ENCODE data around the gene RPL19.

RPL19 gene

GRCh38 chr17:39200070-39200879 lies at the start of gene RPL19:
Gene RPL19 (plus strand): TSS chr17:39200283. CDS start chr17:39200345, 62 bp downstream.
- TF ChIP-seq EZH2phosphoT487 (IDR thresholded peaks at IDR 0.05; ENCODE audit: low read depth) = no peak
- TF ChIP-seq CTCF (IDR thresholded peaks at IDR 0.05; ENCODE audit: low read depth, low read length) = no peak
- H3K36me3 ChIP-seq (replicated peaks; ENCODE audit: low read depth, low read length) = peaks cover 40% of the 10 kb centered on the region
- peak within 1 kb of the TSS; percentile 99 for H3K4me2 ChIP-seq (ENCODE audit: low read length)
- H3K4me3 ChIP-seq (ENCODE audit: low read length) = peak within 1 kb of the TSS; percentile 99
- H4K20me1 ChIP-seq (ENCODE audit: insufficient read depth, low read length) = peaks cover 18% of the 10 kb centered on the region
- H2AFZ ChIP-seq (ENCODE audit: low read depth, low read length) = peak within 1 kb of the TSS; percentile 100
- peak within 1 kb of the TSS; percentile 87 for H3K27ac ChIP-seq (ENCODE audit: low read length)
- H3K79me2 ChIP-seq (ENCODE audit: low read length) = peaks cover 41% of the 10 kb centered on the region
- no peaks in the 10 kb centered on the region for H3K9me3 ChIP-seq (ENCODE audit: insufficient read depth, low read length)
- H3K27me3 ChIP-seq (ENCODE audit: low read depth, low read length) = no peaks in the 10 kb centered on the region
- H3K9ac ChIP-seq (ENCODE audit: low read length) = peak within 1 kb of the TSS; percentile 98
- peaks cover 33% of the 10 kb centered on the region for H3K4me1 ChIP-seq (ENCODE audit: low read length)

GRCh38 chr17:39150795-39151149 lies 49.3 kb upstream of the RPL19 start:
- no peaks in the 10 kb centered on the region for H3K79me2 ChIP-seq (ENCODE audit: low read length)
- peak overlapping the region; percentile 81 for H3K4me2 ChIP-seq (ENCODE audit: low read length)
- peaks cover 40% of the 10 kb centered on the region for H3K27me3 ChIP-seq (ENCODE audit: low read depth, low read length)
- peaks cover 15% of the 10 kb centered on the region for H3K4me1 ChIP-seq (ENCODE audit: low read length)
- no peak overlapping the region for H3K27ac ChIP-seq (ENCODE audit: low read length)
- no peak overlapping the region for H3K9ac ChIP-seq (ENCODE audit: low read length)
- H3K4me3 ChIP-seq (ENCODE audit: low read length) = peak overlapping the region; percentile 73
- TF ChIP-seq EZH2phosphoT487 (IDR thresholded peaks at IDR 0.05; ENCODE audit: low read depth) = no peak
- TF ChIP-seq CTCF (IDR thresholded peaks at IDR 0.05; ENCODE audit: low read depth, low read length) = no peak
- no peaks in the 10 kb centered on the region for H3K36me3 ChIP-seq (replicated peaks; ENCODE audit: low read depth, low read length)
- H3K9me3 ChIP-seq (ENCODE audit: insufficient read depth, low read length) = no peaks in the 10 kb centered on the region
- H2AFZ ChIP-seq (ENCODE audit: low read depth, low read length) = no peak overlapping the region
- H4K20me1 ChIP-seq (ENCODE audit: insufficient read depth, low read length) = no peaks in the 10 kb centered on the region

- peaks cover 41% of the 10 kb centered on the region for H3K27me3 ChIP-seq (ENCODE audit: low read depth, low read length)
- H3K27ac ChIP-seq (ENCODE audit: low read length) = no peak within 1 kb of the TSS
- peaks cover 15% of the 10 kb centered on the region for H3K4me1 ChIP-seq (ENCODE audit: low read length)
- no peak within 1 kb of the TSS for H2AFZ ChIP-seq (ENCODE audit: low read depth, low read length)
- H3K4me3 ChIP-seq (ENCODE audit: low read length) = peak within 1 kb of the TSS; percentile 92
- no peaks in the 10 kb centered on the region for H3K79me2 ChIP-seq (ENCODE audit: low read length)
- no peaks in the 10 kb centered on the region for H4K20me1 ChIP-seq (ENCODE audit: insufficient read depth, low read length)
- peak within 1 kb of the TSS; percentile 99 for H3K4me2 ChIP-seq (ENCODE audit: low read length)
- H3K36me3 ChIP-seq (replicated peaks; ENCODE audit: low read depth, low read length) = no peaks in the 10 kb centered on the region
- 0 out of 2 replicates have a peak within 1 kb of the TSS, but pooled peaks have one; percentile 17 for H3K9ac ChIP-seq (ENCODE audit: low read length)
- H3K9me3 ChIP-seq (ENCODE audit: insufficient read depth, low read length) = no peaks in the 10 kb centered on the region
- TF ChIP-seq CTCF (IDR thresholded peaks at IDR 0.05; ENCODE audit: low read depth, low read length) (no peak), EZH2phosphoT487 (IDR thresholded peaks at IDR 0.05; ENCODE audit: low read depth) (no peak)
These were observed 48.7 kb upstream of the RPL19 start, which contains the start of gene PLXDC1 for GRCh38 chr17:39151150-39151942. Gene PLXDC1 (minus strand): TSS chr17:39151637. CDS start chr17:39151437, 200 bp downstream.
